Cardiac fibroblast (primary cell): Measurements from ENCODE around the gene MYOCOS.

ENCODE experiments used
- DNase-seq, 2 donors: peaks; one replicate each; pipeline versions ENCODE4 v3.0.0 to v3.0.0-alpha.2; 2010; ENCODE audit warnings: low read depth in 2 of 2
- H3K4me3 ChIP-seq, 2 donors: replicated peaks in 1 of 2; 1 replicate in 1 of 2; 2 replicates in 1 of 2; pipeline ENCODE4 v1.5.1; 2011; ENCODE audit warnings: low read depth in 2 of 2, low read length in 2 of 2, mild to moderate bottlenecking in 2 of 2, moderate library complexity in 1 of 2
- CTCF ChIP-seq: IDR thresholded peaks from one replicate; pipeline ENCODE4 v1.5.1; 2011; ENCODE audit warnings: low read depth, mild to moderate bottlenecking, low read length, inconsistent platforms

The MYOCOS gene

DNA sequence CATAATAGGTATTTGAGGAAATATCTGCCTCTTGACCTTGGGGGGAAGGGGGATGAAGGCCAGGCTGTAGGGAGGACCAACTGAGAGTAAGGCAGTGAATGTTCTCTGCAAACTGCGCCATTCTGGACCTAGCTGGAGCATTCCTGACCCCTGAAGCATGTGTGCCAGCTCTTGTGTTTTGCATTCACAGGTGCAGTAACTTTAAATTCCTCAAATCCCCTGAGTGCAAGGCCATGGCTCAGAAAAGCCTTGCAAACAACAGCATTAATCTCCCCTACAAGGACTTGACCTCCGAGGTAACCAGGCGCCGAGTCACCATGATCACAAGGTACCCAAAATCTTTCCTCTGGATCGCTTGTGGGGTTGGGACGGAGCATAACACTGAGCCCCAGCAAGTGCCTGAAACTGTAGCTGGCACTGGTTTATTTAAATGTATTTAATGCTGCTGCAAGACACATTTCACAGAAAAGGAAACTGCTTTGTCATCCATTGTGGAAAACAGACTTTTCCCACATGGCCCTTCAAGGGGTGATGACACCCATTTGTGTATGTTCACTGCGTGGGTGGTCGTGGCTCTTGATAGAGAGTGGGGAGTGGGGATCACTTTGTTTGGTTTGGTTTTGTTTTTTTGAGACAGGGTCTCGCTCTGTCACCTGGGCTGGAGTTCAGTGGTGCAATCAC is 1.7 kb downstream of the MYOCOS start:
- TF ChIP-seq CTCF, result no peak
- no peak for DNase-seq
- no peak overlapping the region for H3K4me3 ChIP-seq

DNA sequence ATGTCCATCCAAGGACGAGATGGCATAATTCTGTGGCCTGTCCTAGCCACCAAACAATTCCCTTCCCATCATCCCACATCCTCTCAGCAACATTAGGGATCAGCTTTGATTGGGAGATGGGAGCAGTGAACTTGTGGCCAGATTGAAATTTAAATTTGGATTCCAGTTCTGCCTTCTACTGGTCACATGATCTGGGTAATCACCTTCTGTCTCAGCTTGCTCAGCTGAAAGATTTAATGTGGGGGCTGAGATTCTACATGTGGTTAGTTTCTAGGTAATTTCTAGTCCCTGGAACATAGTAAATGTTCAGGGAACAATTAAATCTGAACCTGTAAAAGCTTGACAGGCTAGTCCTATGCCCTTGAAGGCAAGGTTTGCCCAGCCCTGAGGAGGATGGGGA is 3.2 kb downstream of the MYOCOS start:
- H3K4me3 ChIP-seq, result no peak overlapping the region
- no peak for TF ChIP-seq CTCF

DNA sequence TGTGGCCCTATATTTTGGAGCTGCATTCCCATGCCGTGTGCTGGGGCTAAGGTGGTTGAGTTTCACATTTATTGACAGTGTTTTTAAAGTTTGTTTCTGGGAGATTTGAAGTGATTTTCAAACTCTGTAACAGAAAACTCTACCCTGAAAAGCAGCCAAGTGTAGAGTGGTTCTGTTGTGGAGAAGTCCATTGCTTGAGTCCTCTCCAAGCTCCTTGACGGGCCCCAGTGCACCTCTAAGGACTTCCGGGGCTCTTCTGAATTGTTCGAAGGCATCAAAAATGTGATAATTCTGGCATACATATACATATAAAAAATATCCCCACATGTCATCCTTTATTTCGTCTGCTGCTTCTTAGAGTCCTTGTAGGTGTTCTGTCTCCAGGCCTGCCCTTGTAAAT is 5.0 kb downstream of the MYOCOS start:
- no peak for TF ChIP-seq CTCF
- no peak for DNase-seq
- H3K4me3 ChIP-seq, result no peak overlapping the region

More for the DNA sequence above, 3.2 kb downstream of the MYOCOS start:
- no peak for DNase-seq

- H3K4me3 ChIP-seq, result no peak overlapping the region
- TF ChIP-seq CTCF, result no peak
These were observed 6.2 kb downstream of the MYOCOS start for GRCh38 chr1:171628225-171628624.

DNA sequence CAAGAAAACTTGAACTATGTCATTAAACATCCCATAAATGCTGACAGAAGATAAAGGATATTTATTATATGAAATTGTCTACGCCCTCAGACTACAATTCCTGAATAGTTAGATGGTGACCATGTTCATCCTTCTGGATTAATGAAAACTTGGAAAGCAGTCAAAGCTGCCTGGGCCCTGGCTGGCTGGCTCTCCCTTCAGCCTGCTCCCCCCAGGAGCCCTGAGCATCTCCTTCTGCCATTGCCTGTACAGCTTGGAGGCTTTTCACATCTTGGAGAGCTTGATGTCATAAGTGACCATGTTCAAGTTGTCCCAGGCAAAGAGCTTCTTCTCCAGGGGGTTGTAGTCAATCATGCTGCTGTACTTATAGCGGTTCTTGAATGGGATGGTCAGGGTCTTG is 13.6 kb downstream of the MYOCOS start:
- no peak for DNase-seq
- TF ChIP-seq CTCF, result no peak

More at GRCh38 chr1:171628225-171628624, 6.2 kb downstream of the MYOCOS start:
- no peak for DNase-seq

DNA sequence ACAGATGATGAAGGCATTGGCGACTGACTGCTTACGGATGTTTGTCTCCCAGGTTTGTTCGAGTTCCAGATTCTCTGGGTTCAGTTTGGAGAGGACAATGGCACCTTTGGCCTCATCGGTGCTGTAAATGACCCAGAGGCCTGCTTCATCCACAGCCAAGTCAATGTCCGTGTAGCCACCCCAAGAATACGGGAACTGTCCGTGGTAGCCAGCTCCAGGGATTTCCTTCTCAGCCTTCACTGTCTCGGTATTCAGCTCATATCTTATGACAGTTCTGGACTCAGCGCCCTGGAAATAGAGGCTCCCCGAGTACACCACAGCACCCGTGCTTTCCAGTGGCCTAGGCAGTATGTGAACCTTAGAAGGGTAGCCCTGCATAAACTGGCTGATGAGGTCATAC is 14.1 kb downstream of the MYOCOS start:
- TF ChIP-seq CTCF, result no peak
- no peak overlapping the region for H3K4me3 ChIP-seq
- DNase-seq, result peak in 1 of 2 donors; percentile 6

More for the DNA sequence above, 13.6 kb downstream of the MYOCOS start:
- no peak overlapping the region for H3K4me3 ChIP-seq
